ENCODE measurements around the gene PLA2G6. TPM values are rescaled to one million over a fixed set of nuclear protein-coding genes. Genes with fewer than 3 reads are reported as not detected.

Gene PLA2G6
- total and polyA plus RNA-seq, 9 of the 15 experiments (the other 6 are each of a cell fraction or from before 2014, with no cell fraction given): 0.11 to 12.2 (median 9.7) TPM

GRCh38 chr22:38204784-38205183 lies 23.2 kb upstream of the PLA2G6 start:
- DNase-seq (ENCODE audit: extremely low read depth in 1 of 4, low spot score in 3 of 4): no peak
- no peak overlapping the region for H2AFZ ChIP-seq (ENCODE audit: low read depth, low read length)
- H3K27me3 ChIP-seq (ENCODE audit: control insufficient read depth in 2 of 2, insufficient read depth in 2 of 2, low read length in 2 of 2): no peaks in the 10 kb centered on the region
- ChIA-PET POLR2A (interaction anchor here (0.8 to 4.9 kb wide), 8 partner anchors 8 to 109 kb away, joined by 3 to 44 read pairs (median 4); no protein-coding TSS in a partner anchor), CTCF (ENCODE audit: low intra/inter-chr PET ratio) (no interaction called here)
- peaks cover 3% of the 10 kb centered on the region; the same call in 1 of the 3 replicates for H3K36me3 ChIP-seq (ENCODE audit: control insufficient read depth, insufficient read depth, low read length)
- peaks cover 4 to 22% of the 10 kb centered on the region in 2 experiments; a peak in 3 of 5 replicates for H3K4me1 ChIP-seq (replicated peaks in 1 of 2; ENCODE audit: control insufficient read depth in 2 of 2, insufficient read depth in 2 of 2, low read length in 2 of 2)
- no peak overlapping the region for H3K4me3 ChIP-seq
- FAIRE-seq: no peak
- 70% methylated on average over 6 of the region's 7 CpGs for WGBS (ENCODE audit: insufficient coverage, low coverage, missing lambda C conversion rate)
- BruUV-seq (replicated peaks): no TSS peak
- in situ Hi-C loops (cut with MboI) (no loop called here), intact Hi-C loops (cut with micrococcal nuclease) (loop anchor here (10.0 kb wide), 1 partner anchor 90 kb away; the partner anchor contains the start of gene BAIAP2L2)
- TF ChIP-seq RBFOX2 (IDR thresholded peaks at IDR 0.05; ENCODE audit: low read depth, low read length) (0 out of 2 replicates have a peak, but pooled peaks have one; percentile 17), BCL6 (CRISPR knock-in tag; IDR thresholded peaks at IDR 0.05) (no peak), SPI1 (IDR thresholded peaks at IDR 0.05; ENCODE audit: borderline replicate concordance, low read depth, low read length) (0 out of 2 replicates have a peak, but pooled peaks have one; percentile 15), ZNF518B (CRISPR knock-in tag; IDR thresholded peaks at IDR 0.05) (no peak), MAX (CRISPR knock-in tag; IDR thresholded peaks at IDR 0.05) (peak; percentile 20; the same call in 1 of the 2 replicates), ZFP36 (IDR thresholded peaks at IDR 0.05; ENCODE audit: low read depth, low read length, partially characterized antibody) (peak; percentile 73), MYC (IDR thresholded peaks at IDR 0.05; ENCODE audit: low read depth, low read length) (no peak), MYC (CRISPR knock-in tag; IDR thresholded peaks at IDR 0.05; ENCODE audit: borderline replicate concordance, low read depth) (no peak)
- H3K9me3 ChIP-seq (replicated peaks; ENCODE audit: control insufficient read depth, insufficient read depth, low read depth, low read length): no peaks in the 10 kb centered on the region
- H3K27ac ChIP-seq (ENCODE audit: extremely low read depth, low read depth, low read length): no peak overlapping the region
- H3K79me2 ChIP-seq (ENCODE audit: control insufficient read depth, insufficient read depth, low read length): peaks cover 43% of the 10 kb centered on the region
- no peak overlapping the region for H3K4me2 ChIP-seq (ENCODE audit: insufficient read depth, low read length)
- peaks cover 18% of the 10 kb centered on the region; the same call in 1 of the 2 replicates for H4K20me1 ChIP-seq (replicated peaks; ENCODE audit: control insufficient read depth, insufficient read depth, low read length)
- H3K9ac ChIP-seq (ENCODE audit: insufficient read depth in 1 of 2, low read depth in 2 of 2, low read length in 2 of 2): no peak overlapping the region
- H3K9me1 ChIP-seq (ENCODE audit: control insufficient read depth, insufficient read depth, low read length): no peaks in the 10 kb centered on the region
- ATAC-seq: no peak

Data from K562 (cell line).